ENCODE results near the gene HECA. TPM values are rescaled to one million over a fixed set of nuclear protein-coding genes. Genes with fewer than 3 reads are reported as not detected.

The HECA gene
- polyA plus RNA-seq, 1 of the 3 experiments (the other 2 are of a cell fraction) = 1.6 TPM

DNA sequence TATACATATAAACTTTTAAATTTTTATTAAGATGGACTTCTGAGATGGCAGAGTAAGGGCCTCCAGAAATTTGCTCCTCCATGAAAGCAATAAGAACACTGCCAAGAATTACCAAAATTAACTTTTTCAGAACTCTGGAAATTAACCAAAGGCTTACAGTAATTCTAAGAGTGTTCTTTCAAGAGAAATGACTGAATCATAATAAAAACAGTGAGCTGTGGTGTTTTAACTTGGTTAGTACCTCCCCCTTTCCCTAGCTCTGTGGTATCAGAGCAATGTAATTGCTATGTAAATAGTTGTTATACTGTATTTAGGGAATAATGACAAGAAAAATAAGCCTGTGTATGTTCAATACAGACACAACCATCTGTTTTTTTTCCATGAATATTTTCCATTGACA is 19.0 kb downstream of the HECA start:
- no peak overlapping the region for H2AFZ ChIP-seq (ENCODE audit: low read depth)
- CTCF ChIA-PET = no interaction called here
- no peaks in the 10 kb centered on the region for H3K9me2 ChIP-seq
- no peaks in the 10 kb centered on the region for H4K20me1 ChIP-seq (ENCODE audit: insufficient read depth)
- H3K79me2 ChIP-seq (ENCODE audit: insufficient read depth) = peaks cover 26% of the 10 kb centered on the region; the same call in 1 of the 2 replicates
- H3K27ac ChIP-seq (ENCODE audit: low read depth in 2 of 2, low read length in 1 of 2) = no peak overlapping the region
- POLR2A ChIA-PET = no interaction called here
- DNase-seq = no peak
- H3K36me3 ChIP-seq (replicated peaks in 1 of 2; ENCODE audit: control insufficient read depth in 1 of 2, insufficient read depth in 2 of 2, low read length in 1 of 2) = no peaks in the 10 kb centered on the region
- H3F3A ChIP-seq (replicated peaks; ENCODE audit: insufficient read depth) = no peaks in the 10 kb centered on the region
- TF ChIP-seq POLR2AphosphoS5 (IDR thresholded peaks at IDR 0.05; ENCODE audit: low read depth, low read length) = no peak
- TF ChIP-seq NFIC (IDR thresholded peaks at IDR 0.05; ENCODE audit: borderline replicate concordance) = no peak
- H3K27me3 ChIP-seq (ENCODE audit: insufficient read depth) = no peaks in the 10 kb centered on the region
- no peak overlapping the region for H3K4me2 ChIP-seq
- no peaks in the 10 kb centered on the region for H3K9me3 ChIP-seq
- no peak overlapping the region for H3K4me3 ChIP-seq (ENCODE audit: low read depth in 2 of 2, low read length in 1 of 2)
- H3K9ac ChIP-seq = no peak overlapping the region
- no peaks in the 10 kb centered on the region for H3K4me1 ChIP-seq (ENCODE audit: control insufficient read depth in 1 of 2, insufficient read depth in 2 of 2, low read depth in 1 of 2, low read length in 1 of 2)

DNA sequence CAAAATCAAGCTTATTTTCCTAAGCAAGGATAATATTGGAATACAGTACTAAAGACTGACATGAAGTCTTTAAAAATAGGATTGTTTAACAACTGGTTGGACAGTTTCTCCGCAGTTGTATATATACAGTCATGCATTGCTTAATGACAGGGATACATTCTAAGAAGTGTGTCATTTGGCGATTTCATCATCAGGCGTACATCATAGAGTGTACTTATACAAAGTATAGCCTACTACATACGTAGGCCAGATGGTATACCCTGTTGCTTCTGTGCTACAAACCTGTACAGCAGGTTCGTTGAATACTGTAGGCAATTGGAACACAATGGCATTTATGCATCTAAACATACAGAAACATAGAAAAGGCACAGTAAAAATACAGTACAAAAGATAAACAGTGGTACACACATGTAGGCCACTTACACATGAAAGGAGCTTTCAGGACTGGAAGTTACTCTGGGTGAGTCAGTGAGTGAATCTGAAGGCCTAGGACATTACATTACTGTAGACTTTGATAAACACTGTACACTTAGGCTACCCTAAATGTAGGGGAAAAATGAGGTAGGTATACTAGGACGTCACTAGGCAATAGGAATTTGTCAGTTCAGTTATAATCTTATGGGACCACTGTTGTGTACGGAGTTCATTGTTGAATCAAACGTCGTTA is 20.1 kb downstream of the HECA start:
- H3K4me1 ChIP-seq (ENCODE audit: control insufficient read depth in 1 of 2, insufficient read depth in 2 of 2, low read depth in 1 of 2, low read length in 1 of 2) = no peaks in the 10 kb centered on the region
- no peaks in the 10 kb centered on the region for H3K36me3 ChIP-seq (replicated peaks in 1 of 2; ENCODE audit: control insufficient read depth in 1 of 2, insufficient read depth in 2 of 2, low read length in 1 of 2)
- POLR2A ChIA-PET = no interaction called here
- no peaks in the 10 kb centered on the region for H3K9me3 ChIP-seq
- H3K79me2 ChIP-seq (ENCODE audit: insufficient read depth) = peaks cover 26% of the 10 kb centered on the region; the same call in 1 of the 2 replicates
- CTCF ChIA-PET = interaction anchor here (0.8 kb wide), 1 partner anchor 29 kb away, joined by 3 read pairs; no protein-coding TSS in a partner anchor
- no peaks in the 10 kb centered on the region for H3K9me2 ChIP-seq
- no peak overlapping the region for H3K4me2 ChIP-seq
- no peaks in the 10 kb centered on the region for H3F3A ChIP-seq (replicated peaks; ENCODE audit: insufficient read depth)
- H3K9ac ChIP-seq = no peak overlapping the region
- H4K20me1 ChIP-seq (ENCODE audit: insufficient read depth) = no peaks in the 10 kb centered on the region
- 92% methylated on average over 9 of the region's 9 CpGs for WGBS (ENCODE audit: low lambda C conversion rate)
- no peak for DNase-seq
- no peak overlapping the region for H3K27ac ChIP-seq (ENCODE audit: low read depth in 2 of 2, low read length in 1 of 2)
- H3K27me3 ChIP-seq (ENCODE audit: insufficient read depth) = no peaks in the 10 kb centered on the region
- H2AFZ ChIP-seq (ENCODE audit: low read depth) = no peak overlapping the region
- no peak overlapping the region for H3K4me3 ChIP-seq (ENCODE audit: low read depth in 2 of 2, low read length in 1 of 2)
- TF ChIP-seq, protein P1, sequence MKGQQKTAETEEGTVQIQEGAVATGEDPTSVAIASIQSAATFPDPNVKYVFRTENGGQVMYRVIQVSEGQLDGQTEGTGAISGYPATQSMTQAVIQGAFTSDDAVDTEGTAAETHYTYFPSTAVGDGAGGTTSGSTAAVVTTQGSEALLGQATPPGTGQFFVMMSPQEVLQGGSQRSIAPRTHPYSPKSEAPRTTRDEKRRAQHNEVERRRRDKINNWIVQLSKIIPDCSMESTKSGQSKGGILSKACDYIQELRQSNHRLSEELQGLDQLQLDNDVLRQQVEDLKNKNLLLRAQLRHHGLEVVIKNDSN (IDR thresholded peaks at IDR 0.05; ENCODE audit: borderline replicate concordance, low read depth) = no peak
- TF ChIP-seq, protein P2, sequence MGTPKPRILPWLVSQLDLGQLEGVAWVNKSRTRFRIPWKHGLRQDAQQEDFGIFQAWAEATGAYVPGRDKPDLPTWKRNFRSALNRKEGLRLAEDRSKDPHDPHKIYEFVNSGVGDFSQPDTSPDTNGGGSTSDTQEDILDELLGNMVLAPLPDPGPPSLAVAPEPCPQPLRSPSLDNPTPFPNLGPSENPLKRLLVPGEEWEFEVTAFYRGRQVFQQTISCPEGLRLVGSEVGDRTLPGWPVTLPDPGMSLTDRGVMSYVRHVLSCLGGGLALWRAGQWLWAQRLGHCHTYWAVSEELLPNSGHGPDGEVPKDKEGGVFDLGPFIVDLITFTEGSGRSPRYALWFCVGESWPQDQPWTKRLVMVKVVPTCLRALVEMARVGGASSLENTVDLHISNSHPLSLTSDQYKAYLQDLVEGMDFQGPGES (IDR thresholded peaks at IDR 0.05; ENCODE audit: low read depth, low read length) = no peak
- no peak for TF ChIP-seq FOSL2 (IDR thresholded peaks at IDR 0.05; ENCODE audit: borderline replicate concordance, low read depth)
- no peak for TF ChIP-seq FOXJ3 (CRISPR knock-in tag; IDR thresholded peaks at IDR 0.05)
- TF ChIP-seq, protein P3, sequence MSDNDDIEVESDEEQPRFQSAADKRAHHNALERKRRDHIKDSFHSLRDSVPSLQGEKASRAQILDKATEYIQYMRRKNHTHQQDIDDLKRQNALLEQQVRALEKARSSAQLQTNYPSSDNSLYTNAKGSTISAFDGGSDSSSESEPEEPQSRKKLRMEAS (IDR thresholded peaks at IDR 0.05; ENCODE audit: low read depth) = no peak
- no peak for TF ChIP-seq TCF12 (IDR thresholded peaks at IDR 0.05)
- no peak for TF ChIP-seq MXI1 (IDR thresholded peaks at IDR 0.05; ENCODE audit: low read depth, low read length)
- no peak for TF ChIP-seq RXRA (IDR thresholded peaks at IDR 0.05; ENCODE audit: borderline replicate concordance, low read depth)
- TF ChIP-seq SIN3A (IDR thresholded peaks at IDR 0.05; ENCODE audit: borderline replicate concordance, low read depth, low read length) = no peak
- TF ChIP-seq, protein P4, sequence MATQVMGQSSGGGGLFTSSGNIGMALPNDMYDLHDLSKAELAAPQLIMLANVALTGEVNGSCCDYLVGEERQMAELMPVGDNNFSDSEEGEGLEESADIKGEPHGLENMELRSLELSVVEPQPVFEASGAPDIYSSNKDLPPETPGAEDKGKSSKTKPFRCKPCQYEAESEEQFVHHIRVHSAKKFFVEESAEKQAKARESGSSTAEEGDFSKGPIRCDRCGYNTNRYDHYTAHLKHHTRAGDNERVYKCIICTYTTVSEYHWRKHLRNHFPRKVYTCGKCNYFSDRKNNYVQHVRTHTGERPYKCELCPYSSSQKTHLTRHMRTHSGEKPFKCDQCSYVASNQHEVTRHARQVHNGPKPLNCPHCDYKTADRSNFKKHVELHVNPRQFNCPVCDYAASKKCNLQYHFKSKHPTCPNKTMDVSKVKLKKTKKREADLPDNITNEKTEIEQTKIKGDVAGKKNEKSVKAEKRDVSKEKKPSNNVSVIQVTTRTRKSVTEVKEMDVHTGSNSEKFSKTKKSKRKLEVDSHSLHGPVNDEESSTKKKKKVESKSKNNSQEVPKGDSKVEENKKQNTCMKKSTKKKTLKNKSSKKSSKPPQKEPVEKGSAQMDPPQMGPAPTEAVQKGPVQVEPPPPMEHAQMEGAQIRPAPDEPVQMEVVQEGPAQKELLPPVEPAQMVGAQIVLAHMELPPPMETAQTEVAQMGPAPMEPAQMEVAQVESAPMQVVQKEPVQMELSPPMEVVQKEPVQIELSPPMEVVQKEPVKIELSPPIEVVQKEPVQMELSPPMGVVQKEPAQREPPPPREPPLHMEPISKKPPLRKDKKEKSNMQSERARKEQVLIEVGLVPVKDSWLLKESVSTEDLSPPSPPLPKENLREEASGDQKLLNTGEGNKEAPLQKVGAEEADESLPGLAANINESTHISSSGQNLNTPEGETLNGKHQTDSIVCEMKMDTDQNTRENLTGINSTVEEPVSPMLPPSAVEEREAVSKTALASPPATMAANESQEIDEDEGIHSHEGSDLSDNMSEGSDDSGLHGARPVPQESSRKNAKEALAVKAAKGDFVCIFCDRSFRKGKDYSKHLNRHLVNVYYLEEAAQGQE (IDR thresholded peaks at IDR 0.05; ENCODE audit: low read depth, low read length) = no peak
- no peak for TF ChIP-seq FOXM1 (IDR thresholded peaks at IDR 0.05; ENCODE audit: low read depth)
- TF ChIP-seq JUND (IDR thresholded peaks at IDR 0.05) = no peak
- no peak for TF ChIP-seq GATA2 (CRISPR knock-in tag; IDR thresholded peaks at IDR 0.05)
- no peak for TF ChIP-seq YY1 (IDR thresholded peaks at IDR 0.05; ENCODE audit: low read depth)
- TF ChIP-seq TEAD4 (IDR thresholded peaks at IDR 0.05; ENCODE audit: borderline replicate concordance, insufficient read depth) = no peak
- TF ChIP-seq, protein P5, sequence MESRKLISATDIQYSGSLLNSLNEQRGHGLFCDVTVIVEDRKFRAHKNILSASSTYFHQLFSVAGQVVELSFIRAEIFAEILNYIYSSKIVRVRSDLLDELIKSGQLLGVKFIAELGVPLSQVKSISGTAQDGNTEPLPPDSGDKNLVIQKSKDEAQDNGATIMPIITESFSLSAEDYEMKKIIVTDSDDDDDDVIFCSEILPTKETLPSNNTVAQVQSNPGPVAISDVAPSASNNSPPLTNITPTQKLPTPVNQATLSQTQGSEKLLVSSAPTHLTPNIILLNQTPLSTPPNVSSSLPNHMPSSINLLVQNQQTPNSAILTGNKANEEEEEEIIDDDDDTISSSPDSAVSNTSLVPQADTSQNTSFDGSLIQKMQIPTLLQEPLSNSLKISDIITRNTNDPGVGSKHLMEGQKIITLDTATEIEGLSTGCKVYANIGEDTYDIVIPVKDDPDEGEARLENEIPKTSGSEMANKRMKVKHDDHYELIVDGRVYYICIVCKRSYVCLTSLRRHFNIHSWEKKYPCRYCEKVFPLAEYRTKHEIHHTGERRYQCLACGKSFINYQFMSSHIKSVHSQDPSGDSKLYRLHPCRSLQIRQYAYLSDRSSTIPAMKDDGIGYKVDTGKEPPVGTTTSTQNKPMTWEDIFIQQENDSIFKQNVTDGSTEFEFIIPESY (IDR thresholded peaks at IDR 0.05; ENCODE audit: borderline replicate concordance, low read depth) = no peak
- TF ChIP-seq, protein P6, sequence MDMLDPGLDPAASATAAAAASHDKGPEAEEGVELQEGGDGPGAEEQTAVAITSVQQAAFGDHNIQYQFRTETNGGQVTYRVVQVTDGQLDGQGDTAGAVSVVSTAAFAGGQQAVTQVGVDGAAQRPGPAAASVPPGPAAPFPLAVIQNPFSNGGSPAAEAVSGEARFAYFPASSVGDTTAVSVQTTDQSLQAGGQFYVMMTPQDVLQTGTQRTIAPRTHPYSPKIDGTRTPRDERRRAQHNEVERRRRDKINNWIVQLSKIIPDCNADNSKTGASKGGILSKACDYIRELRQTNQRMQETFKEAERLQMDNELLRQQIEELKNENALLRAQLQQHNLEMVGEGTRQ (IDR thresholded peaks at IDR 0.05; ENCODE audit: borderline replicate concordance, low read depth, low read length) = no peak
- TF ChIP-seq NFIC (IDR thresholded peaks at IDR 0.05; ENCODE audit: borderline replicate concordance) = no peak
